Myocyte (in vitro differentiated cells): ENCODE results near the gene MT1H. TPM values are rescaled to one million over a fixed set of nuclear protein-coding genes. Genes with fewer than 3 reads are reported as not detected.

Experiments used
- DNase-seq: peaks from one replicate; pipeline ENCODE4 v3.0.0-alpha.2; 2012; ENCODE audit warnings: low read depth
- total RNA-seq: library from RNA; depleted of rRNA; stranded (reverse); fragments of >200 nt; gene quantifications from 2 replicates; pipeline ENCODE4 v1.2.3, GENCODE V29; 2014

MT1H gene
- total RNA-seq, 1 donor from 2014 or later, result not detected

DNA sequence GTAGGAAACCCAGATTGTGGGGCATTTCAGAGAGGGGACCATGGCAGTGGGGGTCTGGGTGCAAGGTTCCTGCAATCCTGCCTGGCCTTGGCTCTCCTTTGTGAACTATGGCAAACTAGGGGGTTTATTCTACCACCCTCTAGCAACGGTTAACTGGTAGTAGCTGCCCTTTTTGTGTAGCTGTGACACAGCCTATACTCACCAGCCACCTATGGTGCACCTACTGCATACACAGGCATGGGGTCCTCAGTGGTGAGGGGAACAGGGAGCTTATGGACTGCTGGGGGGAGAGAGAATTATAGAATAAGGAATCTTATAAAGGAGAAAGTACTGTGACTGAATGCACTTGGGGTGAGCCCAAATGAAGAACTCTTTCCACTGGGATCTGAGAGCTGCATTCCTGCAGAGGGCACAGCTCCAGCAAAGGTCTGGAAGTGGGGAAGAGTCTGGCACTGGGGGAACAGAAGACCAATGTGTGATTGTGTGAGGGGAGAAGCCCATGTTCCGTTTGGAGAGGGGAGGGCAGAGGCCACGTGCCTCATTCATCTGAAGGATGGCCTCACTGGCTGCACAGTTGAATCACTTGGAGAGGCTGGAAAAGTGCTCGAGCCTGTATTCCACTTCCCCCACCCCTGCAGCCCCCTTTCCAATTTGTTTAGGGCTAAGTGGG, 14.8 kb downstream of the MT1H start:
- DNase-seq, result no peak

DNA sequence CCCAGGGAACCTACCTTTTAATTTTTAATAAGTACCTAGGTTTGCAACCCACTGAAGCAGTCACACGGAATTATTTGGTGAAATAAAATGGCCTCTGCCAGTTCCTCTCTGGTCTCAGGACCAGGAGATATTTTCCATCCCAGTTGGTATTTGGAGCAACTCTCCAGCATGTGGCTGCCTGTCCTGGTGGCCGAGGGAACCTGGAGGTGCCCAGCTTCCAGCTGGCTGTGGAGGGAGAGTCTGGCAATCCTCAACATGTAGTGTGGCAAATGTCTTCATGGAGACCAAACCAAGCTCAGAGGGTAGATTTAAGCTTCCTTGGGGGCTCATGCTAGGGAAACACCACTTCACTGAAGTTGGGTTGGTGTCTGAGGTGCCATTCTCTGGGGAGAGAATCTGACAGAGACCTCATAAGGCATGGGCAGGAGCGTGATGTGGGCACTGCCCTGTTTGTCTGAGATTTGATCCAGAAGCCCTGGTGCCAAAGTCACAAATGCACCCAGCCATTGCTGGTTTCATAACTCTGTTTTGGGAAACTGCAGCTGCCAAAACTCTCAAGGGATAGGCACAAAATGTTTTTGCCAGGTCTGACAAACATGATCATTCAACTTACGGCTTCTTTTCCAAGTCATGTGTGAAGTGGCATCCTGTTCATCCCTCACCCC, 15.4 kb downstream of the MT1H start:
- peak; percentile 41 for DNase-seq

DNA sequence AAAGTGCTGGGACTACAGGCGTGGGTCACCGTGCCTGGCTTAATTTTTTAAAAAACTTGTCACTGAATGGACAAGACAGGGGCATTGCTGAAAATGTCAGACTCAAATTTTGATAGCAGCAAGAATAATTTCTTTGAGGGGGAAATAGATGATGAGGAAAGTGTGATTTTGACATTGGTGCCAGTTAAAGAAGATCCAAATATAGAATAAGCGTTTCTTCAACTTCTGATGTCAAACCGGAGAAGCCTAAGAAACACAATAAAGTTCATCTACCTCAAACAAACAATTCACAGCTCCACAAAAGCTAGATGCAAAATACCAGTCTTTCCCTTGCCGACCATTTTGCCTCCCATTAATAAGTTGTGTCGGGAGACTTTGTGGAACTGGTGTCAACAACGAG, 17.1 kb downstream of the MT1H start:
- DNase-seq, result no peak

DNA sequence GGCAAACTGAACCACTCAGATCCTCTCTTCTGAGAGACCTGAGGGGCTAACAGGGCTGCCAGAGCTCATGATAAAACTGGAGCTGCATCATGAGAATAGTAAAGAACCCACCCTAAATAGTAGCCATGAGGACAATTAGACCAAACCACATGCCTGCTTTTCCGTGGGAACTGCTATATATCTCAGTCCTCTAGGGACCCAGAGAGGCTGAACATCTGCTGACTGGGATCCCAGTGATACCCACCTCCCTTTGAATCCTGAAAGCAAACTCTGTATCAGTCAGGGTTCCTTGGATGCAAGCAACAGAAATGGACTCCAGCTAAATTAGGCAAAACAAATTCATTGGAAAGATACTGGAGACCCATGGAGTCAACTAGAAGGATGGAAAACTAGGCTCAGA, 19.1 kb downstream of the MT1H start:
- DNase-seq, result no peak

DNA sequence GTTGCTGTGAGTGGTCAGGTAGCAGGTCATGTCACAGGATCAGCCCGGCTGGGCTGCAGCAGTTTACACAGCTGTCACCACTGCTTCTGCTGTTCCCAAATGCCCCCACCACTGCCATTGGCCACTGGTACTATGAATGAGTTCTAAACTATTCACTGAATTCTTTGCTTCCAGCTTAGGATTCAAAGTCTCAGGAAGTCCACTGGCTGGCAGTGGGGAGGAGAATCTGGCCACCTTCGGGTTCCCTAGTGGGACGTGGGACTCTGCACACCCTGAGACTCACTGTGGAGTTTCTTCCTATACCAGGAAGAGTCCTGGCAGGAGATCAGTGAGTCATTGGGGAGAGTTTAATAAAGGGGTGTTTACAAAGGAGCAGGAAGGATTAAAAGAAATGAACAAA, 19.6 kb downstream of the MT1H start:
- no peak for DNase-seq

DNA sequence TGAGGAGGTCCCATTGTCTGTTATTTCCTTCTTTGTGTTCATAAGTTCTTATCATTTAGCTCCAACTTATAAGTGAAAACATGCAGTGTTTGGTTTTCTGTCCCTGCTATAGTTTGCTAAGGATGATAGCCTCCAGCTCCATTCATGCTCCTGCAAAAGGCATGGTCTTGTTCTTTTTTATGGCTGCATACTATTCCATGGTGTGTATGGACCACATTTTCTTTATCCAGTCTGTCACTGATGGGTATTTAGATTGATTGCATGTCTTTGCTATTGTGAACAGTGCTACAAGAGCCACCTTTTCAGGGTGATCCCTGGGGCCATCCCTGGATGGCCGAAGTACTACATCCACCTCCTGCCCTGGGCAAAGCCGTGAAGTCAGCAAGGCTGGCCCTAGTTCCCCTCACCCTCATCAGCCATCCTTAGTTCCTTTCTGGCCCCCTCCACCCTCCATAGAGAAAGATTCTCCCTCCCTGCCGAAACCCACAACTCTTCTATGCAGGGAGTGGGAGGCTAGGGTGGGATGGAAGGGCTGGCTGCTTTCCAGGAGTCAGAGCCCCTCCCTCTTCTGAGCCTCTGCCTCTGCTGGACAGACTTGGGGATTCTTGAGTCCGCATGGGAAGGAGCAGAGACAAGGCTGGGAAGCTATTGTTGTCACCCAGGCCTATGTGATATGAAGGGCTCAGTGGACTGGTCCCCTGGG, 21.0 kb downstream of the MT1H start:
- DNase-seq, result no peak

DNA sequence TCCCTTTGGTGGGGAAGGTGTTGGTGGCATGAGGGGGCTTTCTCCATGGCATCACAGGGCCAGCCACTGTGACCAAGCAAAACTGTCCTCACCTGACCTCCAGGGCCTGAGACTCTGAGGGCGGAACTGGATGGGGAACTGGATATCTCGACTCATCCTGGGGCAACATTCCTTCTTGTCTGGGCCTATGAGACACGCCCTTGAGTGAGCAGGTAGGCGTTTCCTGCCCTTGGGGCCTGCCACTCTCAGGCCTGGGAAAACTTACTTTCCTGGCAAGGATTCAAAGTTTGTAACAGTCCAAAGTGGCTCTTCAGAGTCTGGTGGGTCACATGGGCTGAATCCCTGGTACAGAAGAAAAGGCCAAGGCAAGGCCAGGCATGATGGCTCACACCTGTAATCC, 22.3 kb downstream of the MT1H start:
- DNase-seq, result no peak

DNA sequence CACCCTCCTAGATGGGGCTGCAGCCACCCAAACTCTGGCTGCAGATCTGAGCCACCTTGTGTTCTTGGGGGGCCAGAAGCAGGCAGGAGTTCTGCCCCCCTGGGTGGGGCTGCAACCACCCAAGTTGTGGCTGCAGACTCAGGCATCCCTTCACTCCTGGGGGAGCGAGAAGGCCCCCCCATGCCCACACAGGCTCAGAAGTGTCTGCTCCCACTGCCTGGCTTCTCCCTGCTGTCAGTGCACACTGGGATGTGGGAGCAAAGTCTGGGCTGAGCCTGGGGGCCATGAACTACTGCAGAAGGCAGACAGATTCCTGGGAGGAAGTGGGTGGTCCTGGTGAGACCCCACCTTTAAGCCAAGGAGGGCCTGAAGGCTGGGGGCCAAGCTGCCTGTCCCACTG, 25.6 kb downstream of the MT1H start:
- no peak for DNase-seq

DNA sequence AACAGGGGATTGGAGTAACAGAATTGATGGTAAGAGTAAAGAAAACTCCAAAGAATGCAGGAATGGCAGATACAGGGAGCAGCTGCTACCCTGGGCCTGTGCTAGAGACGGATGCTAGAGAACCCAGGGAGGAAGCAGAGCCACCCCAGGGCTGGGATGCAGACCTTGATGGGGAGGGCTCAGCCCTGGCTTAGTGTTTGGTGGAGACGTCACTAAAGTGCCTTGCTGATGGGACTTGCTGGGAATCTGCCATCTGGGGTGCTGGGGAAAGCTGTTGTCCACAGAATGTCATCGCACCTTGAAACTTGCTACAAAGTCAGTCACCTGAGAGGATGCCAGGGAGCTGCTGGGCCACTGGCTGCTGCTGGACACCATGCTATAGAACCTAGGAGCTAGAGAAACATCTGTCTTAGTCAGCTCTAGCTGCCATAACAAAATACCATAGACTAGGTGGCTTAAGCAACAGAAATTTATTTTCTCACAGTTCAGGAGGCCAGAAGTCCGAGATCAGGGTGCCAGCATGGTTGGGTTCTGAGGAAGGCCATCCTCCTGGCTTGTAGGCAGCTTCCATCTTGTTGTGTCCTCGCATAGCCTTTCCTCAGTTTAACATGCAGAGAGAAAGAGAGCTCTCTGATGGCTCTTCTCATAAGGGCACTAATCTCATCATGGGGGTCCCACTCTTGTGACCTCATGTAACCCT, 28.0 kb downstream of the MT1H start:
- no peak for DNase-seq

DNA sequence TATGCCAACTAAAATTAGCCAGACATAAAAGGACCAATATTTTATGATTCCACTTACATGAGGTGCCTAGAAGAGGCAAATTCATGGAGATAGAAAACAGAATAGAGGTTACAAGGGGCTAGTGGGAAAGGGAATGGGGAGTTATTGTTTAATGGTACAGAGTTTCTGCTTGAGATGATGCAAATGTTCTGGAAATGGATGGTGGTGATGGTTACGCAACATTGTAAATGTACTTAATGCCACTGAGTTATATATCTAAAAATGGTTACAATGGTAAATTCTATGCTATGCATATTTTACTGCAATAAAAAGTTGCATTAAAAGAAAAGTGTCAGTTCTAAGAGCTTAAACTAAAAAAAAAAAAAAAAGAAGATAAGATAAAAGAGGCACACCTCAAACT, 30.6 kb downstream of the MT1H start:
- DNase-seq, result no peak

DNA sequence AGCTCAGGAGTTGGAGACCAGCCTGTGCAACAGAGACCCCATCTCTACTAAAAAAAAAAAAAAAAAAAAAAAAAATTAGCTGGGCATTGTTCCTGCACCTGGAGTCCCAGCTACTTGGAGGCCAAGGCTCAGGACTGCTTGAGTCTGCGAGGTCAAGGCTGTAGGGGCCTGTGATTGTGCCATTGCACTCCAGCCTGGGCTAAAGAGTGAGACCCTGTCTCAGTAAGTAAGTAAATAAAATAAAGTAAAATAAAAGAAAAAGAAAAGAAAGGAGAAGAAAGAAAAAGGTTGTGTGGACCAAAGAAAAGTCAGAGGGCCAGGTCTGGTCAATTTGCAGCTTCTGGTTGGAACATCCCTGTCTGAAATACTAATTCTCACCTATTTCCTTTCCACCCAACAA, 31.0 kb downstream of the MT1H start:
- no peak for DNase-seq

DNA sequence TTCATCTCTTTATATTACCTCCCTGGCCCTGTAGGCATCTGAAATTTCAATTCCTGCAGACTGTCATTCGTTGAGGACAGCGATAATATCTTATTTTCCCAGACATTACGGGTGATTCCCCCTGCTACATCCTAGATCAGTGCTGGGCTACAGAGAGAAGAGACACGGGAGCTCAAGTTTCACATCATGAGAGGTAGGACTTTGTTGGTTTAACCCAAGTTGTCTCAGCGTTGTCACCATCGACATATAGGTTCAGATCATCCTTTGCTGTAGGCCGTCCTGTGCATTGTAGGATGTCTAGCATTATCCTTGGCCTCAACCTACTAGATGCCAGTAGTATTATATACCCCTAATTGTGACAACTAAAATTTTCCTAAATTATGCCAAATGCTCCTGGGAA, 31.9 kb downstream of the MT1H start:
- no peak for DNase-seq

DNA sequence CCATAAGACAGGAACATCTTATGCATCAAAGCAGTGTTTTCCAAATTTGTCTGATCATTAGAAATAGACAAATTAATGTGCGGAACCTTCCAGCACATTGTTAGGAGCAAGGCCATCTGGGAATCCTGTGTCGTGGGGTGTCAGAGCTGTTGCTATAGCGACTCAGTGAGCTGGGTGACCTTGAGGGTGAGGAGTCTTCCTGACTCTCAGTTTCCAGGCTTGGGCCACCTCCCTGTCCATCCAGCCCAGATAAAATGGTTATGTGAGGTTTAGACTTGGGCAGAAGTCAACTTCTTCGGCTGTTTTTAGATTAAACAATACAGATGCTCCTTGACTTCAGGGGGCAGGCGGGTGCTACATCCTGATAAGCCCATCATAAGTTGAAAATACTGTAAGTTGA, 33.2 kb downstream of the MT1H start:
- DNase-seq, result no peak

DNA sequence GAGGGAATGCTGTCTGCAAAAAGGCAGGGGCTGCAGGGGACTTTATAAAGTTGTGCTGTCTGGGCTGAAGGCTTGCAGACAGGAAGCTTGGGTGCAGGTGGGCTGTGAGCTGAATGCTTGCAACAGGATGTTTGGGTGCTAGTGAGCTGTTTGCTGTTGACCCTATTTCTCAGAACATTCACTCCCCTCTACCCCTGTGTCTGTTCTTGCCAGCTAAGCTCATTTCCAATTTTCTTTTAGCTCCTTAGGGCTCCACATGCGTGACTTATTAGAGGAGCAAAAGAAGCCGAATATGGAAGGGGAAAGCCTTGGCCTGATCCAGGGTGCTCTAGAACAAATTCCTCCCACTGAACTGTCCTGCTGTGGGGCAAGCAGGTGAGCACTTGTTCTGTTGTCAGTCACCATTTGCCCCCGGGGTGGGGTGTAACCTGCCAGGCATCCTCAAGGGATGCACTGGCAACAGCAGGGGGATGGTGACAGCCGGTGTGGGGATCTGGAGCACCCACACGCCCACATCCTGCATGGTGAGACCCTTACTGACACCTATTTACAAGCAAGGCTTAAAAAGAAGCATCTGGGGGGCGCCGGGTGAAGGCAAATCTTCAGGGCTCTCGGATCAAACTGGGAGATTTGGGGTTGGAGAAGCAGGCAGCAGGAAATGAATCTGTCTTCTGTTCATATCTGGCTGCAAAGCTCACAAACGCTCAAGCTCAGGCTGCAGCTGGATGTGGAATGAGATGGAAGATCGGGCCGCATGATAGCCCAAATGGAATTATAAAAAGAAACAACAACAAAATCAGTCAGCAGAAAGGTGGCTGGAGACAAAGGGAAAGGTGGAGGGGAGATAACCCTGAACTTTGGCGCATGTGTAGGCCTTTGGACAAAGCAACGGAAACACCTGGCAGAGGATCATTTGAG, 39.2 kb downstream of the MT1H start:
- no peak for DNase-seq

DNA sequence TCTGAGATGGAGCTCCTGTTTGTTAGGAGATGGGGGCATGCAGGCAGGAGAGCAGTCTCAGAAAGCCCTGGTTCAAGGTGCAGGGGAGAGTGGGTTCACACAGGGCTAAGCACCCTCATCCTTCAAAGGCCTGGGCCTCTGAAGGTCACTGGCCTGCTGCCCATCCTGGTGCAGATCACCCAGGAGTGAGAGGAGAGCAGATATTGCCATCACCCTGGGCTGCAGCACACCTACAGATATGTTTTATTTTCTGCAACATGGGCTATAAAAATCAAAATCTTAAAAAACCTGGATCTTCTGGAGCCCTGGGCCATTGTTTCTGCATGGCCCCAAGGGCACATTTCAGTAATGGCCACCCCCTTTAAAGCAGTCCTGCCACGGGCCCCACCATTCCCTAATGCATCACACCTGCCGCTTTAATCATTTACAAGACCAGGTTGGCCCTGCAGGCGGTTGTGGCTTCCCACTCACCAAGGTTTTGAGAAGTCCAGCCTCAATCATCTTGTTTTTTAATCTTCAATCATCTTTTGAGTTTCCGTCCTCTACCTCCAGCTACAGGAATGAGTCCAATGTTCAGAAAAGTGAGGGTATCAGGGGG, 39.9 kb downstream of the MT1H start:
- no peak for DNase-seq

DNA sequence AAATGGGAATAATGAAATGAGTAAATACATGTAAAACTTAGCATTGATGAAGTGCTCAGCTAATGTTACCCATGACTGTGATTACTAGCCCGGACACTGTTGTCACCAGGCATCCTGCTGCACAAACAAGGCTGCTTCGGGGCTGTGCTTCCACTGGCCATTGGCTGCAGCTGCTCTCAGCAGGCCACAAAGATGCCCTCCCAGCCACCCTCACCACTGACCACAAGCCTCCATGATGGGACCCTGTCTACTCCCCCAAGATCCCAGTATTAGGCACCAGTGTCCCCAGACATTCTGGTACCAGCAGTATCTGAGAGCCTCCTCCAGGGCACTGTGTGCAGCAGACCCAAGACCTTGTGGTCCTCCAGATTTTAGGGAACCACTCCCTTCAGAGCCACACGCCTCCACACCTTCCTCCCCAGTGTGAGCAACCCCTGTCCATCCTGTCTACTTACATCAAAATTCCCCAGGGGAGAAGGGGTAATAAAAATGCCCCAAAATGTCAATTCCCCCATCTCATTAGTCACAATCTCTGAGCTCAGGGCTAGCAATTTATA, 40.6 kb downstream of the MT1H start:
- DNase-seq, result peak; percentile 84

DNA sequence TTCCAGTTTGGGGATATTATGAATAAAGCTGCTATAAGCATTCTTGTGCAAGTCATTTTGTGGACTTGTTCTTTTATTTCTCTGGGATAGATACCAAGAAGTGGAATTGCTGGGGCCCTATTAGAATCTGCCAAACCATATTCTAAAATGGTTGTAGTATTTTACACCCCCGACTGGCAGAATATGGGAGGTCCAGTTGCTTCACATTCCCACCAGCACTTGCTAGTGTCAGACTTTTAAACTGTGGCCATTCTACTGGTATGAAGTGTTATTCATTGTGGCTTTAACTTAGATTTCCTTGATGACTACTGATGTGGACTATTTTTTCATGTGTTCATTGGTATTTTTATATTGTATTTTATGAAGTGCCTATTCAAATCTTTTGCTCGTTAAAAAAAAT, 42.2 kb downstream of the MT1H start:
- no peak for DNase-seq

DNA sequence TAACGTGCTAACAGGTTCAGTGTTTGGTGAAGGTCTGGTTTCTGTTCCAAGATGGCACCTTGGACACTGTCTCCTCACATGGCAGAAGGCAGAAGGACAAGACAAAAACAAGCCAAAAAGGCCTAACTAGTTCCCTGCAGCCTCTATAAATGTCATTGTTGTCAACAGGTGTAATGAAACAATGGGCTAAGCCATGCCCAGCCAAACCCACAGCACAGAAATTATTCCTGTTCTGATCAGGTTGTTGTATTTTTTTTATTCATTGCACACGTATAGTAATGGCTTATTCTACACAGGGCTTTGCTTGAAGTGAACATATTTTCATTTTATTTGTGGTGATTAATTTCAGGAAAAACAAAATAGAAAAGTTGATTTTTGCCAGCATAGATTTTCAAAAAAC, 44.2 kb downstream of the MT1H start:
- DNase-seq, result peak; percentile 44

DNA sequence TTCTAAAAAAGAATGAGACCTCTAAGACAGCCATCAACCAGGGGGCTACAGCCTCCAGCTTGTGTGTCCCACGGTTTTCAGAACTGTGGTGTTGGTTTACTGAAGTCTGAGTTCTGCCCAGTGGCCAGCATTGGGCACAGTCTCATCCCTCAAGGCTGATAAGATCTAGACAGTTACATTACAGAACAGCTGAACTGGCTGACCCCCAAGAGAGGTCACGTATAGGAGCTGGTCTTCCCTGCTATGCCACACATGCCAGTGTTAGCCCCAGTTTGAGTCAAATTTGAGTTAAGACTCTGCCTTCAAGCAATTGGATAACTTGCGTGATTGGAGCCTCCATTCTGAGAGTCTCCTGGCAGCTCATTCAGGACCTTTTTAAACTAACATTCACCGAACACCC, 45.5 kb downstream of the MT1H start:
- peak; percentile 49 for DNase-seq

DNA sequence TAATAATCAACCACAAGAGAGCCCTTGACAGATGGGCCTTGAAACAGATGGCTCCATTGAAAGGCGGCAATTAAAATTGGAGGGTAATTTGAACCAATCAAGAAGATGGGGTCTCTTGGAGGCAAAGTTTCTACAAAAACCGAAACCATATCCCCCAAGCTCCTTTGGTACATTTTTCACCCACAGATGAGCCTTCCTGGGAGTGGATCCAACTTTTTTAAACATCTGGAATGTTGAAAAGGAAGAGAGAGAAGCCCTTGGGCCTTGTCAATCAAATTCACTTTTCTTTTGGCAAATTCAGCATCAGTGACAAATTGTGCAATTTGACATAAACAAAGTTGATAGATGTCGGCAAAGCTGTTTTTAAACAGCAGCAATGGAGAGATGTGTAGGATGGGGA, 47.1 kb downstream of the MT1H start:
- DNase-seq, result peak; percentile 29
